HT1080 (cell line): Measurements from ENCODE around the gene GNE. TPM values are rescaled to one million over a fixed set of nuclear protein-coding genes. Genes with fewer than 3 reads are reported as not detected.
"Not testable (repeated sequence)": the region's sequence is repeated elsewhere in the genome, so short reads cannot be mapped to it uniquely, and the experiment has no call there.

Experiments
- DNase-seq: peaks from one replicate; pipeline ENCODE4 v3.0.0-alpha.2; 2015; ENCODE audit warnings: low read depth
- total RNA-seq: library from RNA; depleted of rRNA; stranded (reverse); fragments of >200 nt; shearing (Covaris generic); gene quantifications from 2 replicates; pipeline ENCODE4 v1.2.3, GENCODE V29; 2014

Gene GNE
- total RNA-seq, 1 experiment from 2014 or later: 19.5 TPM

- peak; percentile 81 for DNase-seq
Observed at GRCh38 chr9:36268007-36268427, 9.8 kb upstream of the GNE start.

GRCh38 chr9:36264896-36265295 is 6.6 kb upstream of the GNE start:
- DNase-seq: no peak

- no peak for DNase-seq
Observed at GRCh38 chr9:36263683-36264082, 5.4 kb upstream of the GNE start.

GRCh38 chr9:36258996-36259533 is 817 bp upstream of the GNE start:
- no peak for DNase-seq

GRCh38 chr9:36251428-36251827 is 6.8 kb downstream of the GNE start:
- no peak for DNase-seq

GRCh38 chr9:36250079-36250478 is 8.2 kb downstream of the GNE start:
- peak; percentile 2 for DNase-seq

- no peak for DNase-seq
Observed at GRCh38 chr9:36249189-36249588, 9.1 kb downstream of the GNE start.

- peak; percentile 26 for DNase-seq
Observed at GRCh38 chr9:36248061-36248460, 10.2 kb downstream of the GNE start.

GRCh38 chr9:36247356-36247755 is 10.9 kb downstream of the GNE start:
- no peak for DNase-seq

GRCh38 chr9:36245906-36246305 is 12.3 kb downstream of the GNE start:
- no peak for DNase-seq

GRCh38 chr9:36239675-36240074 is 18.6 kb downstream of the GNE start:
- not testable (repeated sequence) for DNase-seq

- DNase-seq: not testable (repeated sequence)
Observed at GRCh38 chr9:36239205-36239604, 19.0 kb downstream of the GNE start.

- no peak for DNase-seq
Observed at GRCh38 chr9:36237230-36237629, 21.0 kb downstream of the GNE start.

GRCh38 chr9:36222449-36222848 is 35.8 kb downstream of the GNE start:
- peak; percentile 12 for DNase-seq

GRCh38 chr9:36221667-36222066 is 36.6 kb downstream of the GNE start:
- no peak for DNase-seq

- DNase-seq: no peak
Observed at GRCh38 chr9:36218411-36218901, 39.8 kb downstream of the GNE start.

GRCh38 chr9:36218011-36218410 is 40.2 kb downstream of the GNE start:
- no peak for DNase-seq

- DNase-seq: no peak
Observed at GRCh38 chr9:36217256-36217968, 40.8 kb downstream of the GNE start.

GRCh38 chr9:36214571-36214970 is 43.7 kb downstream of the GNE start:
- DNase-seq: no peak

GRCh38 chr9:36213989-36214388 is 44.3 kb downstream of the GNE start:
- DNase-seq: no peak

- DNase-seq: no peak
Observed at GRCh38 chr9:36213387-36213786, 44.9 kb downstream of the GNE start.

- DNase-seq: no peak
Observed at GRCh38 chr9:36211510-36211909, 46.7 kb downstream of the GNE start.

GRCh38 chr9:36210722-36211121 is 47.5 kb downstream of the GNE start:
- DNase-seq: no peak
